ENCODE results near the gene BCORL1. TPM values are rescaled to one million over a fixed set of nuclear protein-coding genes. Genes with fewer than 3 reads are reported as not detected.

The BCORL1 gene
- total and polyA plus RNA-seq, 2 donors (not counting 3 experiments of a cell fraction or from before 2014, with no cell fraction given), result 1.8 to 13.1 TPM

DNA sequence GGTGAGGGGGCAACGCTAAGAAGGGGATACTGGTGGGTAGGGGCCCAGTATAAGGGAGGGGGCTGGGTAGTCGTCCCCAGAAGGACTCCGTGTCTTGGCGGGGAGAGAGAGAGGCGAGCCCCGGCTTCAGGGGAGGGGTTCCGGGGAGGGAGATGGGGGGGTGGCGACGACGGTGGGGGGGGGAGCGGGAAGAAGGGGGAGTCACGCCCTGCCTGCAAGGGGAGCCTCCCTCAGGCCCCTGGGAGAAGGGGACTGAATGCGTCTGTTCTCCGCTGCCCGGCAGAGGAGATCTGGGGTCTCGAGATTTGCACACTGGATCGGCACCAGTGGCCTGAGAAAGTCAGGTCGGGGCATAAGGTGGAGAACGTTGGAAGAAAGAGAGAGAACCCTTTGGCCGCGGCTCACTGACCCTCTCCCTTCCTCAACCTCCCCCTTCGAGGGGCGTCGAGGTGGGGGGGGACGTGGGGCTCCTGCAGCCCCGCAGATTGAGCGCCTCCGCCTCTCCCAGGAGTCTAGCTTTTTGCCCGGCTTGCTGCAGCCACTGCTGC is 609 bp upstream of the BCORL1 start:
- intact Hi-C loops (cut with micrococcal nuclease), result loop anchor here (1.0 to 5.0 kb wide), 3 partner anchors 25 to 80 kb away; no protein-coding TSS in a partner anchor
- H3K4me3 ChIP-seq (replicated peaks in 1 of 3; ENCODE audit: insufficient read depth in 1 of 3, low read depth in 1 of 3, low read length in 3 of 3), result peak overlapping the region; percentile 44 to 51 (median 48)
- H3K27ac ChIP-seq (ENCODE audit: insufficient read depth, low read depth, low read length), result no peak overlapping the region
- no peaks in the 10 kb centered on the region for H3K9me1 ChIP-seq (replicated peaks; ENCODE audit: control insufficient read depth, extremely low read depth, insufficient read depth, low read length)
- peaks cover 11% of the 10 kb centered on the region for H3K4me1 ChIP-seq (ENCODE audit: control insufficient read depth, extremely low read depth, insufficient read depth, low read length)
- no peaks in the 10 kb centered on the region for H3K9me3 ChIP-seq (replicated peaks; ENCODE audit: control insufficient read depth, insufficient read depth, low read length)
- POLR2A ChIA-PET, result no interaction called here
- FAIRE-seq (no peak), DNase-seq (ENCODE audit: low read depth, low spot score) (no peak)
- H3K79me2 ChIP-seq (ENCODE audit: control insufficient read depth, insufficient read depth, low read length), result no peaks in the 10 kb centered on the region
- peak overlapping the region; percentile 78 for H3K4me2 ChIP-seq (ENCODE audit: insufficient read depth, low read length)
- dilution Hi-C loops (cut with MboI; ENCODE audit: extremely low pct_ligation_motif_present, low sequenced_read_pairs), result no loop called here
- no peaks in the 10 kb centered on the region for H3K36me3 ChIP-seq (ENCODE audit: control insufficient read depth in 2 of 2, extremely low read depth in 1 of 2, insufficient read depth in 2 of 2, low read length in 2 of 2)
- H3K27me3 ChIP-seq (ENCODE audit: control insufficient read depth in 2 of 2, insufficient read depth in 2 of 2, low read length in 2 of 2), result no peaks in the 10 kb centered on the region
- CTCF ChIA-PET, result no interaction called here
- no peaks in the 10 kb centered on the region for H4K20me1 ChIP-seq (replicated peaks; ENCODE audit: control insufficient read depth, extremely low read depth, insufficient read depth, low read length)
- TF ChIP-seq JUN (IDR thresholded peaks at IDR 0.05; ENCODE audit: borderline replicate concordance, insufficient read depth, insufficient read length, low read depth) (no peak), MYC (IDR thresholded peaks at IDR 0.05; ENCODE audit: low read depth, low read length) (no peak), FOS (IDR thresholded peaks at IDR 0.05; ENCODE audit: borderline replicate concordance, insufficient read depth, low read length) (no peak), POLR2AphosphoS5 (IDR thresholded peaks at IDR 0.05; ENCODE audit: insufficient read depth, low read depth, low read length) (no peak), POLR2A (IDR thresholded peaks at IDR 0.05; ENCODE audit: low read depth, low read length) (no peak), EZH2 (IDR thresholded peaks at IDR 0.05; ENCODE audit: borderline replicate concordance, low read depth, low read length, severe bottlenecking) (no peak)
- TF ChIP-seq, protein P1, sequence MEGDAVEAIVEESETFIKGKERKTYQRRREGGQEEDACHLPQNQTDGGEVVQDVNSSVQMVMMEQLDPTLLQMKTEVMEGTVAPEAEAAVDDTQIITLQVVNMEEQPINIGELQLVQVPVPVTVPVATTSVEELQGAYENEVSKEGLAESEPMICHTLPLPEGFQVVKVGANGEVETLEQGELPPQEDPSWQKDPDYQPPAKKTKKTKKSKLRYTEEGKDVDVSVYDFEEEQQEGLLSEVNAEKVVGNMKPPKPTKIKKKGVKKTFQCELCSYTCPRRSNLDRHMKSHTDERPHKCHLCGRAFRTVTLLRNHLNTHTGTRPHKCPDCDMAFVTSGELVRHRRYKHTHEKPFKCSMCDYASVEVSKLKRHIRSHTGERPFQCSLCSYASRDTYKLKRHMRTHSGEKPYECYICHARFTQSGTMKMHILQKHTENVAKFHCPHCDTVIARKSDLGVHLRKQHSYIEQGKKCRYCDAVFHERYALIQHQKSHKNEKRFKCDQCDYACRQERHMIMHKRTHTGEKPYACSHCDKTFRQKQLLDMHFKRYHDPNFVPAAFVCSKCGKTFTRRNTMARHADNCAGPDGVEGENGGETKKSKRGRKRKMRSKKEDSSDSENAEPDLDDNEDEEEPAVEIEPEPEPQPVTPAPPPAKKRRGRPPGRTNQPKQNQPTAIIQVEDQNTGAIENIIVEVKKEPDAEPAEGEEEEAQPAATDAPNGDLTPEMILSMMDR (IDR thresholded peaks at IDR 0.05; ENCODE audit: extremely low read depth in 1 of 2, insufficient read depth in 1 of 2, low read depth in 1 of 2, low read length in 2 of 2), result no peak
- TF ChIP-seq, protein P2, sequence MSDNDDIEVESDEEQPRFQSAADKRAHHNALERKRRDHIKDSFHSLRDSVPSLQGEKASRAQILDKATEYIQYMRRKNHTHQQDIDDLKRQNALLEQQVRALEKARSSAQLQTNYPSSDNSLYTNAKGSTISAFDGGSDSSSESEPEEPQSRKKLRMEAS (IDR thresholded peaks at IDR 0.05; ENCODE audit: insufficient read depth, insufficient read length), result no peak
- H2AFZ ChIP-seq (ENCODE audit: low read depth, low read length), result peak overlapping the region; percentile 86
- H3K9ac ChIP-seq (replicated peaks; ENCODE audit: extremely low read depth, insufficient read depth, low read length), result no peak overlapping the region
- BruUV-seq (replicated peaks), result no TSS peak

Data from endothelial cell of umbilical vein (primary cell).